ENCODE measurements around the gene ZW10. TPM values are rescaled to one million over a fixed set of nuclear protein-coding genes. Genes with fewer than 3 reads are reported as not detected.

ZW10 gene
- total RNA-seq, 2 donors from 2014 or later = 24.1 to 26.4 TPM

DNA sequence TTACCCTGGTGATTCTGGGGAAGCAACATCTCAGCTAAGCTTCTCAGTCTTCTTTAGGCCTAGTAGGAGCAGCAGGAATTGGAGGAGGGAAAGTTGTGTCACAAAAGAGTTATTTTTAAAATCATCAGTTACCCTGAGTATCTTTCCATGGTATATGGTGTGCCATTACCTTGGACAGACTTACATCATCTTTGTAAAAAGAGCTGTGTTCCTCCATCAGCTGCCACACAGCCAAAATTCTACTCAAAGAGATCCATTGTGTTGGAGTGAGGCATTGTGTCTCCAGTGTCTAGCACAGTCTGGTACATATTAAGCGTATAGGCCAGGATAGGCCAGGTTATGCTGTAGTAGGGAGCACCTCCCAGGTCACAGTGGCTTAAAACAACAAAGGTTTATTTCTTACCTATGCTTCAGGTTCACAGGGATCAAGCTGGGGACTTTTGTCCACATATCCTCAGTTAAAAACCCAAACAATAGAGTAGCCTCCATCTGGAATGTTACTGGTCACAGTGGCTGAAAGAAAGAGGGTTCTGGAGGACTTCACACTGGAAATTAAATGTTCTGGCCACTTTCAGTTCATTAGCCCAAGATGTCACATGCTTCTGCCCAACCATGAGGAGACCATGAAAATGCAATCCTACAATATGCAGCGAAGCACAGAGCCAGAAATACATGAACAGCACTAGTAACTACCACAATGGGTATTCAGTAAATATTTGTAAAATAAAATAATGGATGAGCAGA, 57.4 kb downstream of the ZW10 start:
- Mint-ChIP-seq H3K27ac (no peak overlapping the region), H3K4me3 (no peak overlapping the region), H3K4me1 (peaks cover 10% of the 10 kb centered on the region), H3K9me3 (peaks cover 13% of the 10 kb centered on the region), H3K36me3 (ENCODE audit: low read depth) (peaks cover 15% of the 10 kb centered on the region), H3K27me3 (ENCODE audit: insufficient read depth) (no peaks in the 10 kb centered on the region)
- no peak overlapping the region for H3K27ac ChIP-seq (ENCODE audit: low read depth, low read length)
- DNase-seq = no peak
- no peaks in the 10 kb centered on the region for H3K9me3 ChIP-seq (ENCODE audit: control insufficient read depth, low read length)
- peaks cover 3% of the 10 kb centered on the region for H3K36me3 ChIP-seq (ENCODE audit: control insufficient read depth, insufficient read depth, low read length)
- no peak overlapping the region for H3K4me3 ChIP-seq (ENCODE audit: low read length)
- no peak overlapping the region for H3K9ac ChIP-seq (ENCODE audit: extremely low read depth, low read length, poor library complexity, severe bottlenecking)
- TF ChIP-seq, protein P1, sequence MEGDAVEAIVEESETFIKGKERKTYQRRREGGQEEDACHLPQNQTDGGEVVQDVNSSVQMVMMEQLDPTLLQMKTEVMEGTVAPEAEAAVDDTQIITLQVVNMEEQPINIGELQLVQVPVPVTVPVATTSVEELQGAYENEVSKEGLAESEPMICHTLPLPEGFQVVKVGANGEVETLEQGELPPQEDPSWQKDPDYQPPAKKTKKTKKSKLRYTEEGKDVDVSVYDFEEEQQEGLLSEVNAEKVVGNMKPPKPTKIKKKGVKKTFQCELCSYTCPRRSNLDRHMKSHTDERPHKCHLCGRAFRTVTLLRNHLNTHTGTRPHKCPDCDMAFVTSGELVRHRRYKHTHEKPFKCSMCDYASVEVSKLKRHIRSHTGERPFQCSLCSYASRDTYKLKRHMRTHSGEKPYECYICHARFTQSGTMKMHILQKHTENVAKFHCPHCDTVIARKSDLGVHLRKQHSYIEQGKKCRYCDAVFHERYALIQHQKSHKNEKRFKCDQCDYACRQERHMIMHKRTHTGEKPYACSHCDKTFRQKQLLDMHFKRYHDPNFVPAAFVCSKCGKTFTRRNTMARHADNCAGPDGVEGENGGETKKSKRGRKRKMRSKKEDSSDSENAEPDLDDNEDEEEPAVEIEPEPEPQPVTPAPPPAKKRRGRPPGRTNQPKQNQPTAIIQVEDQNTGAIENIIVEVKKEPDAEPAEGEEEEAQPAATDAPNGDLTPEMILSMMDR (conservative IDR thresholded peaks at IDR 0.05) = no peak
- no peaks in the 10 kb centered on the region for H3K4me1 ChIP-seq (ENCODE audit: control insufficient read depth, insufficient read depth, low read length)
- 100% methylated on average over 2 of the region's 2 CpGs; no CpG with 5 or more reads in 1 of the 2 experiments for WGBS, 2 experiments (ENCODE audit: insufficient coverage in 1 of 2, insufficient read length in 1 of 2)
- no peaks in the 10 kb centered on the region for H3K27me3 ChIP-seq (ENCODE audit: control insufficient read depth, insufficient read depth, low read length, poor library complexity, severe bottlenecking)

DNA sequence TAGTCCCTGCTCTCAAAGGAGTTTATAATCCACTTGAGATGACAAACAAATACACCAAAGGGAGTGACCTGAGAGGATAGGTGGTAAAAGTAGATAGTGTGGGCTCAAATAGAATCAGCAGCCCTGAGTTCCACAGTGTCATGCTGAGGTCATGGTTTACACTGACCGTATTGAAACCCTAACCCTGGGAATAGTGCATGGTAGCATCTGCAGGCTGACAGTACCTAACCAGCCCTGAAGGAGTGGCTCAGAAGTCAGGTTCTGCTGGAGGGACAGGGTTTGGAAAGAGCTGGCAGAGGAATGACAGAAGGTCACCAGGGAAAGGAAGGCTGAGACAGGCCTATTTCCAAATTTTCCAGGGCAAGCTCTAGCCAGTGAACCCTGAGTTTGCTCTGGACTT, 58.2 kb downstream of the ZW10 start:
- Mint-ChIP-seq H3K36me3 (ENCODE audit: low read depth) (peaks cover 10% of the 10 kb centered on the region), H3K4me3 (no peak overlapping the region), H3K4me1 (peaks cover 10% of the 10 kb centered on the region), H3K27me3 (ENCODE audit: insufficient read depth) (no peaks in the 10 kb centered on the region), H3K27ac (no peak overlapping the region), H3K9me3 (peaks cover 13% of the 10 kb centered on the region)
- no peaks in the 10 kb centered on the region for H3K4me1 ChIP-seq (ENCODE audit: control insufficient read depth, insufficient read depth, low read length)
- peaks cover under 1% of the 10 kb centered on the region for H3K9me3 ChIP-seq (ENCODE audit: control insufficient read depth, low read length)
- H3K9ac ChIP-seq (ENCODE audit: extremely low read depth, low read length, poor library complexity, severe bottlenecking) = no peak overlapping the region
- H3K27me3 ChIP-seq (ENCODE audit: control insufficient read depth, insufficient read depth, low read length, poor library complexity, severe bottlenecking) = no peaks in the 10 kb centered on the region
- DNase-seq = no peak
- WGBS, 2 experiments (ENCODE audit: insufficient coverage in 1 of 2, insufficient read length in 1 of 2) = 92 to 100% methylated on average over 1 of the region's 1 CpG
- TF ChIP-seq, protein P1 (conservative IDR thresholded peaks at IDR 0.05) = peak; percentile 10
- H3K27ac ChIP-seq (ENCODE audit: low read depth, low read length) = no peak overlapping the region
- H3K36me3 ChIP-seq (ENCODE audit: control insufficient read depth, insufficient read depth, low read length) = peaks cover 3% of the 10 kb centered on the region
- no peak overlapping the region for H3K4me3 ChIP-seq (ENCODE audit: low read length)

- Mint-ChIP-seq H3K9me3 (peaks cover 30% of the 10 kb centered on the region), H3K4me3 (no peak overlapping the region), H3K27ac (no peak overlapping the region), H3K27me3 (ENCODE audit: insufficient read depth) (no peaks in the 10 kb centered on the region), H3K4me1 (peaks cover 10% of the 10 kb centered on the region), H3K36me3 (ENCODE audit: low read depth) (peaks cover 14% of the 10 kb centered on the region)
- TF ChIP-seq, protein P1 (conservative IDR thresholded peaks at IDR 0.05) = no peak
- no peak for DNase-seq
- Histone ChIP-seq H3K27me3 (ENCODE audit: control insufficient read depth, insufficient read depth, low read length, poor library complexity, severe bottlenecking) (no peaks in the 10 kb centered on the region), H3K4me3 (ENCODE audit: low read length) (no peak overlapping the region), H3K9ac (ENCODE audit: extremely low read depth, low read length, poor library complexity, severe bottlenecking) (no peak overlapping the region), H3K36me3 (ENCODE audit: control insufficient read depth, insufficient read depth, low read length) (peaks cover 3% of the 10 kb centered on the region), H3K27ac (ENCODE audit: low read depth, low read length) (no peak overlapping the region), H3K4me1 (ENCODE audit: control insufficient read depth, insufficient read depth, low read length) (no peaks in the 10 kb centered on the region), H3K9me3 (ENCODE audit: control insufficient read depth, low read length) (peaks cover 29% of the 10 kb centered on the region)
- no CpG with 5 or more reads among the region's 1 CpG for WGBS, 2 experiments (ENCODE audit: insufficient coverage in 1 of 2, insufficient read length in 1 of 2)
Observed at GRCh38 chr11:113710989-113711388, 62.5 kb downstream of the ZW10 start.

Data from endodermal cell (in vitro differentiated cells).